K562 (cell line): Measurements from ENCODE around the gene MEFV. TPM values are rescaled to one million over a fixed set of nuclear protein-coding genes. Genes with fewer than 3 reads are reported as not detected.

Experiments
- CBX8 ChIP-seq: fragments of 200-600 bp; sonication (generic); IDR thresholded peaks from 2 replicates; pipeline ENCODE4 v1.6.1; 2012; ENCODE audit warnings: borderline replicate concordance, mixed run types, low read depth, mild to moderate bottlenecking, moderate library complexity, mixed read lengths, low read length, control low read depth, inconsistent platforms; ENCODE audit not compliant: poor library complexity, severe bottlenecking; ENCODE audit errors: extremely low read depth
- FOXA1 ChIP-seq: fragments of 450-650 bp; IDR thresholded peaks from 2 replicates; pipeline ENCODE4 v1.6.1; 2016; ENCODE audit warnings: mild to moderate bottlenecking, borderline replicate concordance
- GATAD2B ChIP-seq: fragments of 450-650 bp; IDR thresholded peaks from 2 replicates; pipeline ENCODE4 v1.6.1; 2017; ENCODE audit warnings: mild to moderate bottlenecking, borderline replicate concordance
- MECOM ChIP-seq: fragments of 250-450 bp; sonication (Bioruptor Pico); IDR thresholded peaks from 2 replicates; pipeline ENCODE4 v1.8.0; 2022; ENCODE audit warnings: inconsistent platforms
- NFYB ChIP-seq: IDR thresholded peaks from 2 replicates; pipeline ENCODE4 v1.6.1; 2011; ENCODE audit warnings: mild to moderate bottlenecking, moderate library complexity; ENCODE audit not compliant: insufficient read length; ENCODE audit errors: extremely low read depth
- POLR2A ChIP-seq: fragments of 450-650 bp; conservative IDR thresholded peaks from 2 replicates; pipeline ENCODE4 v1.6.1; 2016
- SIRT6 ChIP-seq: IDR thresholded peaks from one replicate; pipeline ENCODE4 v1.6.1; 2012; ENCODE audit warnings: low read depth, mild to moderate bottlenecking, control low read depth, inconsistent platforms, low read length, moderate library complexity
- SRSF9 ChIP-seq: fragments of 200-400 bp; formaldehyde crosslinking; IDR thresholded peaks from 2 replicates; pipeline ENCODE4 v1.6.1; 2017; ENCODE audit warnings: low read depth, low read length, borderline replicate concordance
- TCFL5 ChIP-seq: fragments of 250-450 bp; sonication (Bioruptor Pico); conservative IDR thresholded peaks from 2 replicates; pipeline ENCODE4 v1.6.1; 2021; ENCODE audit warnings: mild to moderate bottlenecking, moderate library complexity, matching md5 sums
- ZNF140 ChIP-seq: fragments of 250-450 bp; sonication (Bioruptor Pico); IDR thresholded peaks from 2 replicates; pipeline ENCODE4 v1.8.0; 2021; ENCODE audit warnings: moderate library complexity, mild to moderate bottlenecking, inconsistent platforms
- ZNF324 ChIP-seq: fragments of 250-450 bp; sonication (Bioruptor Pico); IDR thresholded peaks from 2 replicates; pipeline ENCODE4 v1.4.0; 2020; ENCODE audit warnings: mild to moderate bottlenecking
- ZNF445 ChIP-seq: fragments of 250-450 bp; sonication (Bioruptor Pico); IDR thresholded peaks from 2 replicates; pipeline ENCODE4 v1.4.0; 2020; ENCODE audit warnings: low read depth, mild to moderate bottlenecking, moderate library complexity
- polyA plus RNA-seq, 8 experiments: library from polyadenylated mRNA; depleted of rRNA in 4 of 8; stranded (reverse) in 5 of 8; unstranded in 3 of 8; fragments of >200 nt; fragmentation: Nextera tagmentation in 2 of 8; fragmentation: Illumina TruSeq in 1 of 8; extraction: Ambion mirVana in 2 of 8; extraction: Trizol in 1 of 8; gene quantifications; 2 replicates each; pipeline versions ENCODE4 v1.2.1 to v1.2.3, GENCODE V29; 2011 to 2014; ENCODE audit warnings: inconsistent platforms in 1 of 8, missing spikeins in 1 of 8
- total RNA-seq, 7 experiments: library from RNA; depleted of rRNA in 6 of 7; stranded (reverse); fragments of >200 nt in 6 of 7; fragmentation: Illumina TruSeq in 2 of 7; extraction: Trizol in 2 of 7; gene quantifications; 2 replicates each; pipeline versions ENCODE4 v1.2.1 to v1.2.3, GENCODE V29; 2011 to 2021; ENCODE audit warnings: low replicate concordance in 1 of 7
- TF ChIP-seq, protein P1 (sequence below), 2 experiments: fragments of 450-650 bp; IDR thresholded peaks; 2 replicates each; pipeline ENCODE4 v1.6.1; 2016
- TF ChIP-seq, protein P2 (sequence below): fragments of 450-650 bp; formaldehyde crosslinking; IDR thresholded peaks from 2 replicates; pipeline ENCODE4 v1.4.0; 2022; ENCODE audit warnings: missing genetic modification characterization
- TF ChIP-seq, protein P3 (sequence below), 2 experiments: fragments of 450-650 bp in 1 of 2; IDR thresholded peaks; 2 replicates each; pipeline ENCODE4 v1.6.1; 2011 to 2017; ENCODE audit warnings: low read depth in 2 of 2, antibody characterized with exemption in 1 of 2, borderline replicate concordance in 1 of 2, low read length in 1 of 2, mild to moderate bottlenecking in 1 of 2, mixed read lengths in 1 of 2; ENCODE audit not compliant: control insufficient read depth in 1 of 2
- TF ChIP-seq, protein P4 (sequence below): sonication (generic); formaldehyde crosslinking; IDR thresholded peaks from 2 replicates; pipeline ENCODE4 v1.8.0; 2022; ENCODE audit warnings: mild to moderate bottlenecking, missing genetic modification reagents

MEFV gene
- total and polyA plus RNA-seq, 9 of the 15 experiments (the other 6 are each of a cell fraction or from before 2014, with no cell fraction given), result 0.14 TPM; not detected in 8

DNA sequence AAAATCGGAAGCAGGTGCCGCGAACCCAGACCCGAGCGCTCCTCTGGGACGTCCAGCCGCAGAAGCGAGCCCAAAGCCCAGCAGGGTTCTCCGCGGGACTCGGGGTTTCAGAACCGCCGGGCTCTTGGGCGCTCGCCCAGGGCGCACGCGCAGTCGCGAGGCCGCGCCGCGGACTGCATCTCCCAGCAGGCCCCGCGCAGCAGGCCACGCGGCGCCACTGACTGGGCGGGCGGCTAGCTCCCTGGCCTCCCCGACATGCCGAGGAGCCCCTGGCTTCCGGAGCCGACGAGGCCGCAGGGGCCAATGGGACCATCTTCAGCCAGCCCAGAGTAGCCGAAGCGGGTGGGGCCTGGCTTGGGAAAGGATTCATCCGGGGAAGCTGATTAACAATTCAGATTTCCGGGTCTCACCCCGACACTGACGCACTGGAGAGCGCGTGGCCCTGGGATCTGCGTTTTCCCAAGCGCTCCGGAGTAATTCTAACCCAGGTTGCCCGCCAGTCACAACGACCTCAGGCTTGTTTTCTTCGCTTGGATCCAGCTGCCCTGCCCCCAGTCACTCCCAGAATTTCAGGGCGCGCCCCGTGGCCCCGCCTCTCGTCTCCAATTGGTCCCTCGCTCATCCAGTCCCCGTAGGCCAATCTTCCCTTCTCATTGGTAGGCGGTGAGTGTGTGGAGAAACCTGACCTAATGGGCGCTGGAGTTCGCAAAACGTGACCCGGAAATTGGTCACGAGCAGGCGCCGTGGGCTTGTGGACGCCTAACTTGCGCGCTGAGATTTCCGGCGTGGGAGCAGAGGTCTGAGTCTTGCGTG, 26.5 kb upstream of the MEFV start, which contains the start of gene ZNF263 (continued):
- TF ChIP-seq, protein P1, sequence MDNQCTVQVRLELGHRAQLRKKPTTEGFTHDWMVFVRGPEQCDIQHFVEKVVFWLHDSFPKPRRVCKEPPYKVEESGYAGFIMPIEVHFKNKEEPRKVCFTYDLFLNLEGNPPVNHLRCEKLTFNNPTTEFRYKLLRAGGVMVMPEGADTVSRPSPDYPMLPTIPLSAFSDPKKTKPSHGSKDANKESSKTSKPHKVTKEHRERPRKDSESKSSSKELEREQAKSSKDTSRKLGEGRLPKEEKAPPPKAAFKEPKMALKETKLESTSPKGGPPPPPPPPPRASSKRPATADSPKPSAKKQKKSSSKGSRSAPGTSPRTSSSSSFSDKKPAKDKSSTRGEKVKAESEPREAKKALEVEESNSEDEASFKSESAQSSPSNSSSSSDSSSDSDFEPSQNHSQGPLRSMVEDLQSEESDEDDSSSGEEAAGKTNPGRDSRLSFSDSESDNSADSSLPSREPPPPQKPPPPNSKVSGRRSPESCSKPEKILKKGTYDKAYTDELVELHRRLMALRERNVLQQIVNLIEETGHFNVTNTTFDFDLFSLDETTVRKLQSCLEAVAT (IDR thresholded peaks at IDR 0.05), result peak in 1 of 2 experiments; percentile 69; a peak in 2 of 4 replicates
- TF ChIP-seq ZNF324 (CRISPR knock-in tag), result no peak; the same call in 1 of the 2 replicates
- no peak for TF ChIP-seq ZNF445 (CRISPR knock-in tag)
- TF ChIP-seq SRSF9, result no peak
- TF ChIP-seq, protein P2, sequence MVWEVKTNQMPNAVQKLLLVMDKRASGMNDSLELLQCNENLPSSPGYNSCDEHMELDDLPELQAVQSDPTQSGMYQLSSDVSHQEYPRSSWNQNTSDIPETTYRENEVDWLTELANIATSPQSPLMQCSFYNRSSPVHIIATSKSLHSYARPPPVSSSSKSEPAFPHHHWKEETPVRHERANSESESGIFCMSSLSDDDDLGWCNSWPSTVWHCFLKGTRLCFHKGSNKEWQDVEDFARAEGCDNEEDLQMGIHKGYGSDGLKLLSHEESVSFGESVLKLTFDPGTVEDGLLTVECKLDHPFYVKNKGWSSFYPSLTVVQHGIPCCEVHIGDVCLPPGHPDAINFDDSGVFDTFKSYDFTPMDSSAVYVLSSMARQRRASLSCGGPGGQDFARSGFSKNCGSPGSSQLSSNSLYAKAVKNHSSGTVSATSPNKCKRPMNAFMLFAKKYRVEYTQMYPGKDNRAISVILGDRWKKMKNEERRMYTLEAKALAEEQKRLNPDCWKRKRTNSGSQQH (CRISPR knock-in tag), result no peak
- TF ChIP-seq, protein P3, sequence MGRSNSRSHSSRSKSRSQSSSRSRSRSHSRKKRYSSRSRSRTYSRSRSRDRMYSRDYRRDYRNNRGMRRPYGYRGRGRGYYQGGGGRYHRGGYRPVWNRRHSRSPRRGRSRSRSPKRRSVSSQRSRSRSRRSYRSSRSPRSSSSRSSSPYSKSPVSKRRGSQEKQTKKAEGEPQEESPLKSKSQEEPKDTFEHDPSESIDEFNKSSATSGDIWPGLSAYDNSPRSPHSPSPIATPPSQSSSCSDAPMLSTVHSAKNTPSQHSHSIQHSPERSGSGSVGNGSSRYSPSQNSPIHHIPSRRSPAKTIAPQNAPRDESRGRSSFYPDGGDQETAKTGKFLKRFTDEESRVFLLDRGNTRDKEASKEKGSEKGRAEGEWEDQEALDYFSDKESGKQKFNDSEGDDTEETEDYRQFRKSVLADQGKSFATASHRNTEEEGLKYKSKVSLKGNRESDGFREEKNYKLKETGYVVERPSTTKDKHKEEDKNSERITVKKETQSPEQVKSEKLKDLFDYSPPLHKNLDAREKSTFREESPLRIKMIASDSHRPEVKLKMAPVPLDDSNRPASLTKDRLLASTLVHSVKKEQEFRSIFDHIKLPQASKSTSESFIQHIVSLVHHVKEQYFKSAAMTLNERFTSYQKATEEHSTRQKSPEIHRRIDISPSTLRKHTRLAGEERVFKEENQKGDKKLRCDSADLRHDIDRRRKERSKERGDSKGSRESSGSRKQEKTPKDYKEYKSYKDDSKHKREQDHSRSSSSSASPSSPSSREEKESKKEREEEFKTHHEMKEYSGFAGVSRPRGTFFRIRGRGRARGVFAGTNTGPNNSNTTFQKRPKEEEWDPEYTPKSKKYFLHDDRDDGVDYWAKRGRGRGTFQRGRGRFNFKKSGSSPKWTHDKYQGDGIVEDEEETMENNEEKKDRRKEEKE (IDR thresholded peaks at IDR 0.05; ENCODE audit: borderline replicate concordance in 1 of 2, control insufficient read depth in 1 of 2, low read depth in 2 of 2, low read length in 1 of 2), result no peak
- TF ChIP-seq CBX8, result no peak
- TF ChIP-seq POLR2A, result peak; percentile 91
- no peak for TF ChIP-seq MECOM
- no peak for TF ChIP-seq TCFL5 (CRISPR knock-in tag)
- TF ChIP-seq FOXA1, result no peak
- peak; percentile 93 for TF ChIP-seq NFYB
- no peak for TF ChIP-seq SIRT6
- peak; percentile 73; the same call in 1 of the 2 replicates for TF ChIP-seq GATAD2B
- no peak for TF ChIP-seq ZNF140 (CRISPR knock-in tag)
- TF ChIP-seq, protein P4, sequence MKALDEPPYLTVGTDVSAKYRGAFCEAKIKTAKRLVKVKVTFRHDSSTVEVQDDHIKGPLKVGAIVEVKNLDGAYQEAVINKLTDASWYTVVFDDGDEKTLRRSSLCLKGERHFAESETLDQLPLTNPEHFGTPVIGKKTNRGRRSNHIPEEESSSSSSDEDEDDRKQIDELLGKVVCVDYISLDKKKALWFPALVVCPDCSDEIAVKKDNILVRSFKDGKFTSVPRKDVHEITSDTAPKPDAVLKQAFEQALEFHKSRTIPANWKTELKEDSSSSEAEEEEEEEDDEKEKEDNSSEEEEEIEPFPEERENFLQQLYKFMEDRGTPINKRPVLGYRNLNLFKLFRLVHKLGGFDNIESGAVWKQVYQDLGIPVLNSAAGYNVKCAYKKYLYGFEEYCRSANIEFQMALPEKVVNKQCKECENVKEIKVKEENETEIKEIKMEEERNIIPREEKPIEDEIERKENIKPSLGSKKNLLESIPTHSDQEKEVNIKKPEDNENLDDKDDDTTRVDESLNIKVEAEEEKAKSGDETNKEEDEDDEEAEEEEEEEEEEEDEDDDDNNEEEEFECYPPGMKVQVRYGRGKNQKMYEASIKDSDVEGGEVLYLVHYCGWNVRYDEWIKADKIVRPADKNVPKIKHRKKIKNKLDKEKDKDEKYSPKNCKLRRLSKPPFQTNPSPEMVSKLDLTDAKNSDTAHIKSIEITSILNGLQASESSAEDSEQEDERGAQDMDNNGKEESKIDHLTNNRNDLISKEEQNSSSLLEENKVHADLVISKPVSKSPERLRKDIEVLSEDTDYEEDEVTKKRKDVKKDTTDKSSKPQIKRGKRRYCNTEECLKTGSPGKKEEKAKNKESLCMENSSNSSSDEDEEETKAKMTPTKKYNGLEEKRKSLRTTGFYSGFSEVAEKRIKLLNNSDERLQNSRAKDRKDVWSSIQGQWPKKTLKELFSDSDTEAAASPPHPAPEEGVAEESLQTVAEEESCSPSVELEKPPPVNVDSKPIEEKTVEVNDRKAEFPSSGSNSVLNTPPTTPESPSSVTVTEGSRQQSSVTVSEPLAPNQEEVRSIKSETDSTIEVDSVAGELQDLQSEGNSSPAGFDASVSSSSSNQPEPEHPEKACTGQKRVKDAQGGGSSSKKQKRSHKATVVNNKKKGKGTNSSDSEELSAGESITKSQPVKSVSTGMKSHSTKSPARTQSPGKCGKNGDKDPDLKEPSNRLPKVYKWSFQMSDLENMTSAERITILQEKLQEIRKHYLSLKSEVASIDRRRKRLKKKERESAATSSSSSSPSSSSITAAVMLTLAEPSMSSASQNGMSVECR (CRISPR knock-in tag), result peak; percentile 73
